Embryonic facial prominence (tissue), 1 donor: Measurements from ENCODE around the gene TACC2.
"Not testable (repeated sequence)": the region's sequence is repeated elsewhere in the genome, so short reads cannot be mapped to it uniquely, and the experiment has no call there.

Experiments
- DNase-seq: peaks from one replicate; pipeline ENCODE4 v3.0.0-alpha.2; 2016; ENCODE audit errors: extremely low spot score

The TACC2 gene

GRCh38 chr10:122062831-122063674, 74.1 kb downstream of the TACC2 start:
- no peak for DNase-seq

GRCh38 chr10:122066337-122066939, 77.5 kb downstream of the TACC2 start:
- not testable (repeated sequence) for DNase-seq

GRCh38 chr10:122068844-122069243, 79.9 kb downstream of the TACC2 start:
- DNase-seq, result no peak

GRCh38 chr10:122072491-122072890, 83.5 kb downstream of the TACC2 start:
- no peak for DNase-seq

- no peak for DNase-seq
Measured at GRCh38 chr10:122073508-122073907, 84.5 kb downstream of the TACC2 start.

- DNase-seq, result no peak
Measured at GRCh38 chr10:122075171-122075570, 86.2 kb downstream of the TACC2 start.

GRCh38 chr10:122075876-122076275, 86.9 kb downstream of the TACC2 start:
- not testable (repeated sequence) for DNase-seq

- DNase-seq, result no peak
Measured at GRCh38 chr10:122077311-122077875, 88.4 kb downstream of the TACC2 start.

- no peak for DNase-seq
Measured at GRCh38 chr10:122078326-122078725, 89.4 kb downstream of the TACC2 start.

- DNase-seq, result no peak
Measured at GRCh38 chr10:122078965-122079795, 90.2 kb downstream of the TACC2 start.

- DNase-seq, result no peak
Measured at GRCh38 chr10:122082616-122083477, 93.9 kb downstream of the TACC2 start.

- DNase-seq, result no peak
Measured at GRCh38 chr10:122083478-122084025, 94.6 kb downstream of the TACC2 start.

GRCh38 chr10:122084286-122085041, 95.5 kb downstream of the TACC2 start:
- no peak for DNase-seq

GRCh38 chr10:122085423-122085911, 96.5 kb downstream of the TACC2 start:
- DNase-seq, result no peak

GRCh38 chr10:122086416-122087240, 97.7 kb downstream of the TACC2 start:
- DNase-seq, result no peak

GRCh38 chr10:122087436-122087835, 98.5 kb downstream of the TACC2 start:
- DNase-seq, result no peak

GRCh38 chr10:122089311-122090017, 100.5 kb downstream of the TACC2 start:
- DNase-seq, result no peak

- DNase-seq, result no peak
Measured at GRCh38 chr10:122091722-122092121, 102.8 kb downstream of the TACC2 start.
